ENCODE measurements around the gene RNF20.
"Not testable (repeated sequence)": the region's sequence is repeated elsewhere in the genome, so short reads cannot be mapped to it uniquely, and the experiment has no call there.

The RNF20 gene

GRCh38 chr9:101536938-101537337, 3.3 kb downstream of the RNF20 start:
- no peak for DNase-seq (ENCODE audit: low spot score)

DNA sequence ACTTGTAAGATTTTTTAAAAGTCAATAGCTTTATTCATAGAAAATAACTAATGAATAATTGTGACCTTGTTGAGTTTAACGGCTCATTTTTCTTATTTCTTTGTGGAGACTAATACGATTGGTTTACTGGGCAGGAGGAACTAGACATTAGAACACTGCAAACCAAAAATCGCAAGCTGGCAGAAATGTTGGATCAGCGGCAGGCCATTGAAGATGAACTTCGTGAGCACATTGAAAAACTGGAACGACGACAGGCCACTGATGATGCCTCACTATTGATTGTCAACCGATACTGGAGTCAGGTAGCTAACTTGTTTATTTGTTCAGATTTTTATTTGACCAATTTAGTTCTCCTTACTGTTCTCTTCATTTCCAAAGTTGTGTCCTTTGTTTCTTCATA, 6.4 kb downstream of the RNF20 start:
- no peak for DNase-seq (ENCODE audit: low spot score)

GRCh38 chr9:101543098-101543735, 9.6 kb downstream of the RNF20 start:
- no peak for DNase-seq (ENCODE audit: low spot score)

GRCh38 chr9:101549472-101550098, 15.9 kb downstream of the RNF20 start:
- DNase-seq (ENCODE audit: low spot score), result not testable (repeated sequence)

GRCh38 chr9:101561740-101562139, 28.1 kb downstream of the RNF20 start:
- no peak for DNase-seq (ENCODE audit: low spot score)

DNA sequence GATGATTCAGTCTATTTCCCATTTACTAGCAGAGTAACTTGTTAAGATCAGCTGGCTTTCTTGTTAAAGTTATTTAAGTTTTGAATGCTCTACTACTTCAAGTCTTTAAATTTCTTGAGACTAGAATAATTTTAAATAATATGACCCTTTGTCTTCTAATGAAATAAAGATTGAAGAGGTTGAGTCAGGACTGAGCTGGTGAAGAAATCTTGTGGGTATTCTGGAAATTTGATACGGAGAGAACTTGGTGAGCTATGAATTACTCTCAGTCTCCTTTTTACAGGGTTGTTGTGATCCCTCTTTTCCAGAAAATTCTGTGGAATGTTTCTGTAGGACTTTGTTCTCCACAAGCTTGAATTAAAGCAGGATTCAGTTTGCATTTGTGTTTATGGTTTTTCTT, 29.3 kb downstream of the RNF20 start:
- DNase-seq (ENCODE audit: low spot score), result no peak

DNA sequence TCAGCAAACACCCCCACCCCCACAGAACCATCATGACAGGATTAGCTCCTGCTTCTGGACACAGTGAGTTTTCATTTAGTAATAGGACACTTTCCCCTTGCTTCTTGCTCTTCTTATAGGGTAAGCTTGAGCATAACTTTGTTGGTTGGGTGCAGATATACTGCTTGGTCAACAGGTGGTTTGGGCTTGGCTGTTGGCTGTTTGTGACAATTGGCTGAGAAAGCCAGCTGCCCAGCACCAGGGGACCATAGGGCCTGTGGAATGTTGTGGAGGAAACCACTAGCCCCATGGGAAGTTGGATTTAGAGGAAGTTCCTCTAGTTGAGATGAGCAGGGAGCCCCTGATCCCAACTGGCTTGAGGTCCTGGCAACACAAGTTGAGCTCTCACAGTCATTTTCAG, 30.6 kb downstream of the RNF20 start:
- no peak for DNase-seq (ENCODE audit: low spot score)

DNA sequence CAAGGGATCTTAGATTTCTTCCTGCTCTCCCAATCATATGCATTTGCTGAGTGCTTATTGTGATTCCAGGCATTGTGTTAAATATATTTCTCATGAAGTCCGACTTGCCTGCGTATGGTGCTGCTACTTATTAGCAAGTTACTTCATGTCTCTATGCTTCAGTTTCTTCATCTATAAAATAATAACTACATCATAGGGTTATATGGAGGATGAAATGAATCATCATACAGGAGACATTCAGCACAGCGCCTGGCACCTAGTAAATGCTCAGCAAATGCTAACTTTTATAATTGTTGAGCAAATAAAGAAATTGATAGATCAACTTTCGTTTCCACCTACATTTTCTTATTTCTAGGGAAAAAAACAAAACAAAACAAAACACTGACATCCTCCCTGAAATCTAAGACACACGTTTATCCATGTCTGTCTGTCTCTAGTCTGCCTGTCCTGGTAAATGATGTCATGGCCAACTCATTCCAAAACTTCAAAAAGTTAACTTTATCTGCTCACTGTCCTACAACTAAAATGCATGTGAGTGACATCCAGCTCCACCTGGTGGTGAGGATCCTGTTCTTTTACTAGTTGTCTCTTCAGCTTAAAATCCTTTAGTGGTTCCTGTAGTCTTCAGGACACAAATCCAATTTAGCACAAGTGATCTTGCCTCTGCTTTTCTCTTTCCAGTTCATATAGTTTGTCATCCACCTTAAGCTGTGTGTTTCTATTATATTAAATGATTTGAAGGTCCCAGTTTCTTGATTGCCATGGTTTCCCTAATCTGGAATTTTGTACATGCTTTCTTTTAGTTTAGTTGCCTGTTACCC, 33.5 kb downstream of the RNF20 start:
- no peak for DNase-seq (ENCODE audit: low spot score)

DNA sequence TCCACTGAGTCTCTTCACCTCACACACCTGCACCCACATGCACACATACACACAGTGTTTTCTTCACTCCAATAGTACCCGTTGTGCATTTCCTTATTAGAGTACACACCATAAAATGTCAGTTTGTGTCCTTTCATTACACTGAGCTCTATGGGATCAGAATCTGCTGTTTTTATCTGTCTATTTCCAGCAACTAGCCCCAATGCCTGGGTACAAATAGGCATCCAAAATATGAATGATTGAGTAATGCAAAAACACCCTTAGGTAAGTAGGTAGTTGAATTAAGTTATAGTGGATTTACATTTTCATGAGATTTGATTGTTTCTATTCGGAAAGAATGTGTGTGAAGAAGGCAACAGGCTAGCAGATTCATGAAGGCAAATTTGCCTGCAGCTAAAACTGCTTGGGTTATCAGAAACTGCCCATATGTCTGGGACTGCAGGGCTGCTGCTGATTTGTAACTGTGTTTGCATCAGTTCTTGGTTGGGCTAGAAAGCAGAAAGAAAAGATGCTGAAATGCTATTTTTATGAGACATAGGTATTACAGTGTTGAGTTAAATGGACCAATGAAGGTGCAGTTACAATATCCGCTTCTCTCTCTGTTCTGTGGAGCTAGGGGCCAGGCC, 34.2 kb downstream of the RNF20 start:
- DNase-seq (ENCODE audit: low spot score), result no peak

DNA sequence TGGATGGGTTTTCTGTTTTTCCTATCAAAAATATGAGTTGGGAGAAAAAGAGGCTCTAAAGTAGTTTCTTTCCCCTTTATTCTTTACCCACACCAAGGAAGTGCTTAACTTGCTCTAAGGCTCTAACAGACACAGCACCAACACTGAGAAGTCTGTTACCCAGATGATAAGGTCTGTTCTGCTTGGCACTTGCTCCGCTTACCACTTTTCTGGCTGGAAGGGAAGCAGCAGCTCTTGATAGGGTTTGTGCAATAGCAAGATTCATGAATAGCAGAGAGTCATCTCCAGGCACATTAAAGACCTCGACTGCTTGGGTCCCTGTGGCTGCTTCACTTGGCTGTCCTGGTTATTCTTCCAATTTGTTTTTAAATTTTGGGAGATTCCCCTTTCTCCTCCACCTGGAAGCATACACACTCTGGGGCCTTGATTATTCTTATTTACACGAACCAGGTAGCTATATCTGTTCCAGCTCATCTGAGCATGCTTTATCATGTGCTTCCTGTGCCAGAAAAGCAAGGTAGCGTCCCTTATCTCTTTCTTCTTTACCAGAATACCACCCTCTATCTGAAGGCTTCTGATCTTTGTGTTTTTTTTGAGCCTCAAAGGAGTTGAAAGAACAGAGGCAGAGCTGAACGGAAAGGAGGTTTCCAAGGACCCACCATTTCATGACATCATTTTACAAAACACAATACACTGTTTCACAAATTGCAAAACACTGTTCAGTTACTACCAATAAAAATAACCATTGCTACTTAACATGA, 36.3 kb downstream of the RNF20 start:
- DNase-seq (ENCODE audit: low spot score), result no peak

GRCh38 chr9:101571114-101571513, 37.5 kb downstream of the RNF20 start:
- no peak for DNase-seq (ENCODE audit: low spot score)

DNA sequence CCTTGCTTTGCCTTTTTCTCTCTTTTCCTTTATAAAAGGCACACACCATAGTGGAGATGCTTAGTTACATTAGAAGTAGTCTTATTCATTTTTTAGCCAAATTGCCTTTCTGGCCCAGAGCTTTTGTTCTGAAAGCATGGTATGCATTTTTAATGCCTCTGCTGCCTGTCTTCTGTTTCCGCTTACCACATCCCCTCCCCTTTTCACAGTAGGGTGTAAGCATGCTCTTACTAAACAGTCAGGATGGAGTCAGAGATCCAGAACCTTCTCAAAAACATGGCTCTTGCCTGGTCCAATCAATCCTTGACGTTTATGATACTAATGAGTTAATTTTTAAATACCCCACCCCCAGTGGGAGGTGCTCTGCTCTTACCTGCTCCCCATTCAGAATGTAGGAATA, 38.7 kb downstream of the RNF20 start:
- DNase-seq (ENCODE audit: low spot score), result no peak

DNA sequence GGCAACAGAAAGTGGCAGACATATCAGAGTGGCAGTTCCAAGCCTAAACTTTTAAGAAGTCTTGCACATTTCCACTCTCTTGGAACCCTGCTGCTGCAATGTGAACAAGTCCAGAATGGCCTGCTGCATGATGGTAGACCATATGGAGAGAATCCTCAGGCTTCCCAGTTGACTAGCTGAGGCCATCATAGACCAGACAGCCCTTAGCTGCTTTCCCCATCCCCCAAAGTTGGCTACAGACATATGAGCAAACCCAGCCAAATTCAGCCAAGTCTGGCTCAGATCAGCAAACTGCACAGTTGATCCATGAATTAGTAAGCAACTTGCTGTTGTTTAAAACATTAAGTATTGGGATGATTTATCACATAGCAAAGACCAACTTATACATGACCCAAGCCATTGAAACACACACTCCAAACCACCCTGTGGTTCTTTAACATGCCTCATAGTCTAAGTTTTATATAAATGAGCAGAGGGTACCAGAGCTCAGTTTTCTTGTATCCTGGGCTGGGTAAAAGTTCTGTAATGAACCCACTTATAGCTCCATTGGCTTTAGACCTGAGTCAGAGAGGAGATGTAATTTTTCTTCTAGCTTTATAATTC, 41.2 kb downstream of the RNF20 start:
- DNase-seq (ENCODE audit: low spot score), result peak; percentile 20

DNA sequence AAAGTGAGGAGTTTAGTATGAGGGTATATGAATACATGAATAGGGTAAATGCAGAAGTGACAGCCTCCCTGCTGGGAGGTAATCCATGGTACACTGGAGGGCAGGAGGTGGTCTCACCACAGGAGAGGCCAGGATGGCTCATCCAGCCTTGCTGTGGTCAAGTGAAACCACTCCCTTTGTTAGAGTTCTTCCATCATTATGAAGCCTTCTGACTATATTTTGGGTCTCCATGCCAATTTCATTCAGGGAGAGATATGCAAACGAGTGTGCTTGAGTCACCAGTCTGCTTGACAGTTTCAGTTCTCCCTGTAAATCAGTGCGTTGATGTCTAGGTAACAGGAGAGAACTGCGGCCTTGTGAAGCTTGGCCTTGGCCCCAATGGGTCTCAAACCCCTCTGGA, 44.7 kb downstream of the RNF20 start:
- no peak for DNase-seq (ENCODE audit: low spot score)

GRCh38 chr9:101579711-101580545, 46.3 kb downstream of the RNF20 start:
- no peak for DNase-seq (ENCODE audit: low spot score)

DNA sequence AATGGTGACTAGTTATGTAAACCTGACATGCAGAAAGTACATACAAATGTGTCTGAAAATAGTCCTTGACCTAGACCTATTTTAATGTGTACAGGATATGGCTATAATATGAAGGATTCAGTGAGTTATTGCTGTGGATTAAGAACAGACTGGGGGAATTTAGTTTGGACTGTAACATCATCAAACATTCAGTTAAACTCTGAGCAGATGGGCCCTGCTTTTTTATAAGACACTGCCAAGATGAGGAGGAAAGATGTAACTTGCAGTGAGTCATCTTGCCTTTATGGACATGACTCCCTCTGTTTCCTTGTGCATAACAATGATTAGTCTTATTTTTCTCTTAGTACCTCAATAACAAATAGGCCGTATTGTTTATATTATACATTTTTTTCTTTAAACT, 48.9 kb downstream of the RNF20 start:
- peak; percentile 18 for DNase-seq (ENCODE audit: low spot score)

- peak; percentile 25 for DNase-seq (ENCODE audit: low spot score)
These were observed 52.1 kb downstream of the RNF20 start for GRCh38 chr9:101585740-101586139.

DNA sequence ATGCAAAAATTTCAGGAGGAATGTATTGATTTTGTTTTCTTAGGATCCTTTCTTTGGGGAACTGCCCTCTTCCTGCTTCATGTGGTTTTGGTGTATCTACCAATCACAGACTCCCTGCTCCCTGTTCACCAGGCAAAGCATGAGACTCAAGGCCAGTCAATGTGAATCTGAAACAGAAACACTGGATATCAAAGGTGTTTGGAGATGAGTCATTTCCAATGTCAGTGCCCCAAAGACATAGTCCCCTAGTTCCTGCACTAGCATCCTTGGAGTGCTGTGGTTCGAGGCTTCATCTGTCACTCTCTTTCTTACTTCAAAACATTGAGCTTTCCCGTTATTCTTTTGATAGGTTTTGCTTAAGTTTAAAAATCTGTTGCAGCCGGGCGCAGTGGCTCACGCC, 53.0 kb downstream of the RNF20 start:
- no peak for DNase-seq (ENCODE audit: low spot score)

- DNase-seq (ENCODE audit: low spot score), result no peak
These were observed 53.8 kb downstream of the RNF20 start for GRCh38 chr9:101587332-101588043.

DNA sequence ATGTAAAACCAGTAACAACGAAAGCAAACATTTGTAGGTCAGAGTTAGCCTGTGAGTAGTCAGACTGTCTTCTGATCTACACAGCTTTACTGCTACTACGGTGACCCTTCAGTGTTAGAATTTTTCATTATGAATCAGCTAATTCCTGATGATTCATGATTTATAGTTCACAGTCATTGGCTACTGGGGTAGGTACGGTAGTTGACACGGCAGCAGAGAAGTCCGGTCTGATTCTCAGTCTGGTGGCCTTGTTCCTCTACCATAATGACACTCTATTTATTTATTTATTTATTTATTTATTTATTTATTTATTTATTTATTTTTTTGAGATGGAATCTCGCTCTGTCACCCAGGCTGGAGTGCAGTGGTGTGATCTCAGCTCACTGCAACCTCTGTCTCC, 56.4 kb downstream of the RNF20 start:
- not testable (repeated sequence) for DNase-seq (ENCODE audit: low spot score)

Measured in Ammon's horn (tissue), 1 donor.